Activated T-cell treated with anti-CD3 and anti-CD28 coated beads, Interleukin-2, amount 50 U/mL, for 4 hours (primary cell): Measurements from ENCODE around the gene LYPD6B. TPM values are rescaled to one million over a fixed set of nuclear protein-coding genes. Genes with fewer than 3 reads are reported as not detected.

Experiments
- ATAC-seq, 2 donors: fragments of 200-7000 bp; cut with Tn5 transposase; one replicate each; pipeline ENCODE4 v1.10.0; 2021
- DNase-seq: peaks from one replicate; pipeline ENCODE4 v3.0.0-alpha.2; 2020
- H3K27me3 Mint-ChIP-seq: one replicate; pipeline ENCODE4 v1.8.0; 2021; ENCODE audit warnings: low read depth, mixed read lengths
- H3K36me3 Mint-ChIP-seq: one replicate; pipeline ENCODE4 v1.8.0; 2022; ENCODE audit warnings: mixed read lengths; ENCODE audit not compliant: insufficient read depth
- H3K4me1 Mint-ChIP-seq: one replicate; pipeline ENCODE4 v1.8.0; 2021; ENCODE audit warnings: low read depth, mixed read lengths
- H3K4me3 Mint-ChIP-seq: one replicate; pipeline ENCODE4 v1.8.0; 2021; ENCODE audit warnings: mild to moderate bottlenecking, moderate library complexity, mixed read lengths
- H3K9me3 Mint-ChIP-seq: one replicate; pipeline ENCODE4 v1.8.0; 2021; ENCODE audit warnings: mixed read lengths
- total RNA-seq, 3 donors: library from RNA; stranded (reverse); gene quantifications; one replicate each; pipeline ENCODE4 v1.2.1, GENCODE V29; 2021

LYPD6B gene
- total RNA-seq, 3 donors from 2014 or later, result not detected

DNA sequence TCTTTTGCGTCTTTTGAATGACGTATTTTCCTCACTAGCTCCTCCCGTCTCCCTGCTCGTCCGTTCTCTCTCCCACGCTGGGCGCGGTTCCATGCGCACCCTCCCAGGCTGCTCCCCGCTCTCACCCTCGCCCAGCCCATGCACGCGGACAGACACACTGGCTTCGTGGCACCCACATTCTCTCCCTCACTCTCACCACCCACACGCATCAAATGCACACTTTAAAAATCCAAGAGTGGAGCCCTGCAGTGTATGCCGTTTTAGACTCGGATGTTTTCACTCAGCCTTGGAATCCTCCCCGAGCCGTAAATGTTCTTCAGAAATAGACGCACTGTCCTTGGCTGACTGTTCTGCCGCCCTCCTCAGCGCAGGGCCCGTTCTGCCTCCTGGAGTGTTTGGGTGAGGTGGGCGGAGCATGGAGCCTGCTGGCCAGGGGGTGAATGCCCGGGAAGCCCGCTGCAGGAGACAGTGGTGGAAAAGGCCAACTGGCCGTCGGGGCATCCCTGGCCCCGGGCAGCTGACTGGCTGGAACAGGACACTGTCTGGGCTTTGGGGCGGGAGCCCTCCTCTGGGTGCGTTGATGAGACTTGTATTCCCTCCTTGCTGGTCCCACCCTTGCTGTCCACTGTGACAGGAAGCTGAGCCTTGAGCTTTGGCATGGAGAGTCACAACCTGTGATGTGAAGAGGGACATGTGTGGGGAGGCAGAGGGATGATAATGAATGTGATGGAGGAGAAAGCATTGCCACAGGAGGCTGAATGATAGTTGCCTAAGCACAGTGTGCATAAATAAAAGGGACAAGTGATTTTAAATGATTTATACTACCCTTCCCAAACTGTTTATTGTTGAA lies 35.4 kb upstream of the LYPD6B start:
- no peak overlapping the region for H3K4me3 Mint-ChIP-seq
- no peak for DNase-seq

DNA sequence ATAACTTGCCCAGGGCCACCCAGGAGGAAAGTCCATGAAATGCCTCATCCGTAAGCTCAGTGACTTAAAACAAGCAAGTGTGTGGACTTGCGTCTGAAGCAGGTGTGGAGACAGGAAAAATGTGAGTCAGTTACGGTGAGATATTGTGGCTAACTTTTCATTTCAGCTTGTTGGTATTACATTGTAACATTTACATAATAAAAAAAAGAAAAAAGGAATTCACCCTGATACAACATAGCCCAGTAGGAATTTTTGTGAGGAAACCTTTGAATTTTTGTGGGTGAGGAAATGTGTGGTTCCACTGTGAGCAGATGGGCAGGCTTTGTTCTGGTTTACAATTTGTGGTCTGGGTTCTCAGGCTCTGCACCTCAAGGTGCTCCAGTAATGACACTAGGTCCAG lies 33.7 kb upstream of the LYPD6B start:
- ATAC-seq (no peak), DNase-seq (no peak)
- Mint-ChIP-seq H3K9me3 (no peaks in the 10 kb centered on the region), H3K36me3 (peaks cover 18% of the 10 kb centered on the region), H3K27me3 (no peaks in the 10 kb centered on the region), H3K4me3 (no peak overlapping the region), H3K4me1 (peaks cover 3% of the 10 kb centered on the region)

More for the DNA sequence above, 35.4 kb upstream of the LYPD6B start:
- ATAC-seq, result no peak
- Mint-ChIP-seq H3K27me3 (no peaks in the 10 kb centered on the region), H3K36me3 (peaks cover 16% of the 10 kb centered on the region), H3K9me3 (no peaks in the 10 kb centered on the region), H3K4me1 (peaks cover 3% of the 10 kb centered on the region)

DNA sequence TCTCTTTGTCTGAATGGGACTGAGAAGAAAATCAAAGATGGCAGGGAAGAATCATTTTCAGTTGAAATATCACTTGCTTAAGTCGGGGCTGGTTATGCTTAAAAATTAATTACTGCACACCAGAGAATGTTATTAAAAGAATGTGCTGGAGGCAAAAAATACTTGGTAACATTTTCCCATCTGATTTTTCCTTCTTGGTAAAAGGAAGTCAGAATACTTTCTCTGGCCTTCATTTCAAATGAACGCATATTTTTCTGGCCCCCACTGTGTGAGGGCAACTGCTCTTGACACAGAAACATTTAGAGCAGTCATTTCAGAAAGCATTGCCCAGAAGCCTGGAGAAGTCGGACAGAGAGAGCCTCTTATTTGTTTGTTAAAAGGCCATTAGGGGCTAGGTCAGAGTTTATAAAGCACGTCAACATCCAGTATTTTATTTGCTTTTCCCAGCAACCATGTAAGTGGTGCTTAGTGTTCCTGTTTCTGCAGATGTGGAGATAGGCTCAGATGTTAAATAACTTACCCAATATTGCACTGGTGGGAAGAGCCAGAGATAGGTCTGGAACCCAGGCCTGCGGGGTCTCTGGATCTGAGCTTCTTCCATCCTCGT lies 32.9 kb upstream of the LYPD6B start:
- DNase-seq (no peak), ATAC-seq (no peak)
- Mint-ChIP-seq H3K27me3 (no peaks in the 10 kb centered on the region), H3K9me3 (no peaks in the 10 kb centered on the region), H3K36me3 (peaks cover 18% of the 10 kb centered on the region), H3K4me3 (no peak overlapping the region), H3K4me1 (no peaks in the 10 kb centered on the region)

DNA sequence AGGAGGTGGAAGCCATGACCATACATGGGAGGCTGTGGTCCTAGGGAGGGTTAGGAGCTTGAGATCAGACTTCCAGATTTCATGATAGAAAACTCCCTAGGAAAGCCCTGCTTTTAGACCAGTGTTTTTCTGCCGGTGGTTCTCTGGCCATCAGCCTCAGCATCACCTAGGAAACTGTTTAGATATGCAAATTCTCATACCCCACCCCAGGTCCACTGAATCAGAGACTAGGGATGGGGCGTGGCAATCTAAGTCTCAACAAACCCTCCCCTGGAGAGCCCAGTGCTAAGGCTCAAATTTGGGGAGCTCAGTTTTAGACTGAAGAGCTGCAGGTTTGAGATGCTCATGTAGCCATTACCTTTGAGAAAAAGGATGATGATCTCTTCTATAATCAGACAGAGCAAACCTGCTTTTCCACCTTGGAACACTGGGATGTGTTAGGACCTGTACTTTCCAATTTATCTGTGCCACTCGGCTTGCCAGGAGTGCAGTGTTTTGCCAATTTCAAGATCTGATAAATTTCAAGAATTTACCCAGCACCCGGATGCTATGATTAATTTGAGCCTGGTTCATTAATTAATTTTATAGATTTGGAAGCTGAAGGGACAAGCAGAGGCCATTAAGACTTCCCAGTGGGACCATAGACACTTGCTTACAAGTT lies 31.5 kb upstream of the LYPD6B start:
- H3K9me3 Mint-ChIP-seq, result no peaks in the 10 kb centered on the region
- H3K27me3 Mint-ChIP-seq, result no peaks in the 10 kb centered on the region
- no peaks in the 10 kb centered on the region for H3K4me1 Mint-ChIP-seq
- H3K36me3 Mint-ChIP-seq, result peaks cover 15% of the 10 kb centered on the region
- no peak overlapping the region for H3K4me3 Mint-ChIP-seq
- no peak for DNase-seq
- no peak for ATAC-seq

GRCh38 chr2:149008381-149008780 lies 30.1 kb upstream of the LYPD6B start:
- H3K4me1 Mint-ChIP-seq, result no peaks in the 10 kb centered on the region
- no peaks in the 10 kb centered on the region for H3K9me3 Mint-ChIP-seq
- H3K27me3 Mint-ChIP-seq, result no peaks in the 10 kb centered on the region
- H3K36me3 Mint-ChIP-seq, result peaks cover 9% of the 10 kb centered on the region
- no peak for ATAC-seq
- DNase-seq, result no peak
- H3K4me3 Mint-ChIP-seq, result no peak overlapping the region

DNA sequence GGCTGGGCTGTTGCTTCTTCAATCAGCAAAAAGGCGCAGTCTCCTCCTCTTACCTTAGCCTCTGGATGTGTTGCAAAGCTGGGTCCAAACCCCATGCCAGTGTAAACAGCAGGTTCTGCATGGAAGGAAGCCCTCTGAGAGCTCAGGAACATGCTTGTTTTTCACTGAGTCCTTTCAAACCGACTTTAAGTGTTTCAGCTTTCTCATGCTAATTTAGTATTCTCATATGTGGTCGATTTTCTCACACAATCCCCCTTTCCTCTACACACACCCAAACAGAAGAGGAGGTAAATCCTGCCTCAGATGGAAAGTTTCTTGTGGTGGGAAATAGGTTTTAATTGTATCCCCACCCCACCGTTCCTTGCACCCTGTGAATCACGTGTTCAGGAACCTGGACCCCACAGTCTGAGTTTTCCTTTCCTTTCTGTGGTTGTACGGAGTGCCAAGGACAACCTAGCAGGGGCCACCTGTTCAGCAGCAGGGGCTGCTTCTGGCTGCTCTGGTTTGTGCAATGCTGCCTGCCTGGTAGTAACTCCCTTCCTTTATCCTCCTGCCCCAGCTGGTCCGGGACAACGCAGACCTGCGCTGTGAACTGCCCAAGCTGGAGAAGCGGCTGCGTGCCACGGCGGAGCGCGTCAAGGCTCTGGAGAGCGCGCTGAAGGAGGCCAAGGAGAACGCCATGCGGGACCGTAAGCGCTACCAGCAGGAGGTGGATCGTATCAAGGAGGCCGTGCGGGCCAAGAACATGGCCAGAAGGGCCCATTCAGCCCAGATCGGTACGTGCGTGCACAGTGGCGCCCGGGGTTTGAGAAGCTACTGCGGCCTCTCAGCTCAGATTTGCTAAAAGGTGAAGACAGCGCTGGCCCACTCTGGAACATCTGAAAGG lies 28.7 kb upstream of the LYPD6B start:
- H3K4me3 Mint-ChIP-seq, result no peak overlapping the region
- H3K9me3 Mint-ChIP-seq, result no peaks in the 10 kb centered on the region
- no peaks in the 10 kb centered on the region for H3K27me3 Mint-ChIP-seq
- no peaks in the 10 kb centered on the region for H3K4me1 Mint-ChIP-seq
- ATAC-seq (no peak), DNase-seq (no peak)
- H3K36me3 Mint-ChIP-seq, result peaks cover 9% of the 10 kb centered on the region

DNA sequence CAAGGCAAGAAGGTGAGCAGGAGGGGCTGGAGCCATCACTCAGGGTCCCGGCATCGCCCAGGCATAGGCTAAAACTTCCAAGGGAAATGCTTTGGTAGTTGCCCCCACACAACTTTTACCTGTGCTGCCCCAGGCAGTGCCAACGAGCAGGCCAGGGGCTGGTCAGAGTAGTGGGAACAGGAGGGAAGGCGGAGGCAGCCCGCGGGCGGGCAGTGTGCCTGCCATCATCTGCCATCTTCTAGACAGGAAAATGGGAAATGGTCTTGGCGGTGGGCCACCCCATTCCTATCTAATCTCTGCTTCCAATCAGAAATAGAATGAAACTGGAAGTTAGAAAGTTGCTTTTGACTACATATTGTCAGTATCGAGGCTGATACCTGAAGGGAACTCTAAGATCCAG lies 26.0 kb upstream of the LYPD6B start:
- Mint-ChIP-seq H3K4me1 (no peaks in the 10 kb centered on the region), H3K4me3 (no peak overlapping the region), H3K27me3 (no peaks in the 10 kb centered on the region), H3K36me3 (peaks cover 9% of the 10 kb centered on the region), H3K9me3 (no peaks in the 10 kb centered on the region)
- ATAC-seq, result no peak
- no peak for DNase-seq

GRCh38 chr2:149015501-149015900 lies 23.0 kb upstream of the LYPD6B start:
- Mint-ChIP-seq H3K9me3 (no peaks in the 10 kb centered on the region), H3K4me1 (no peaks in the 10 kb centered on the region), H3K27me3 (no peaks in the 10 kb centered on the region), H3K4me3 (no peak overlapping the region), H3K36me3 (peaks cover 6% of the 10 kb centered on the region)
- DNase-seq (no peak), ATAC-seq (no peak)

- no peaks in the 10 kb centered on the region for H3K4me1 Mint-ChIP-seq
- no peaks in the 10 kb centered on the region for H3K27me3 Mint-ChIP-seq
Measured at GRCh38 chr2:149015926-149016563, 22.5 kb upstream of the LYPD6B start.

DNA sequence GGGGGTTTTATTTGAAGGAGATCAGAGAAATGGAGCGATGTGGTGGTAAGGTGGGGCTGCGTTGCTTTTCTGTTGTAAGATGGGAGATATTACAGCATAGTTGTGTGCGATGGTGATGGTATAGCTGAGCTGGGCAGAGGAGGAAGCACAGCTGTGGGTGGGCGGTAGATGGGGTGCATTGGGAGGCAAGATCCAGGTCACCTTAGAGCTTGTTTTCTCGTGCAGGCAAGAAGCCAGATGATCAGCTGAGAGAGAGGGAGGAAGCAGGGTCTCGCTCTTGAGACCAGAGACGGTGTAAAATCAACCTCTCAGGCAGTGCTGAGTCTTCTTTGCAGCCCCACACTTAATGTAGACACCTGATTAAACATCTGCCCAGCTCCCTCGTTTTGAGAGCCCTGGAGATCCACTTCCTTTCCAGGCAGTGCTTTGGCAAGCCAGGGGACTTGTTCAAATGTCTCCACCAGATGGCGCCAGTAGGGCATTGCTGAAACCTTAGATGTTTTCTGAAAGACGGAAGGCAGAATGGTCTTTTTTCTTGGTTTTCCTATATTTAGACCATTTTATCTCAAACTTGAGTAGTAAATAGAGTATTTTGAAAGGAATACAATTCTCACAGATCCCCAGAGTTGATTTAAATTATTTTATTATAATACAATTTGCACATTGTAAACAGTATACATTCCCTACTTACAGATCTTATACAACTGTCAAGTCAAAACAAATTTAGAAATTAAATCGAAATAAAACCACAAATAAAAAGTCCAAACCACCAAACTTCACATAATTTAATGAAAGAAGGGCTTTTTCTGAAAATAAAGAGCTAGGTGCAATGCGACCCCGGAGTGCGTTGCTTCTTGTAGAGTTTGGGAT lies 21.1 kb upstream of the LYPD6B start:
- Mint-ChIP-seq H3K4me1 (no peaks in the 10 kb centered on the region), H3K36me3 (peaks cover 3% of the 10 kb centered on the region), H3K27me3 (no peaks in the 10 kb centered on the region), H3K4me3 (no peak overlapping the region), H3K9me3 (no peaks in the 10 kb centered on the region)
- DNase-seq (peak; percentile 68), ATAC-seq (peak; percentile 58 to 73)

More at GRCh38 chr2:149015926-149016563, 22.5 kb upstream of the LYPD6B start:
- DNase-seq, result no peak
- H3K4me3 Mint-ChIP-seq, result no peak overlapping the region
- no peak for ATAC-seq
- peaks cover 6% of the 10 kb centered on the region for H3K36me3 Mint-ChIP-seq
- H3K9me3 Mint-ChIP-seq, result no peaks in the 10 kb centered on the region

DNA sequence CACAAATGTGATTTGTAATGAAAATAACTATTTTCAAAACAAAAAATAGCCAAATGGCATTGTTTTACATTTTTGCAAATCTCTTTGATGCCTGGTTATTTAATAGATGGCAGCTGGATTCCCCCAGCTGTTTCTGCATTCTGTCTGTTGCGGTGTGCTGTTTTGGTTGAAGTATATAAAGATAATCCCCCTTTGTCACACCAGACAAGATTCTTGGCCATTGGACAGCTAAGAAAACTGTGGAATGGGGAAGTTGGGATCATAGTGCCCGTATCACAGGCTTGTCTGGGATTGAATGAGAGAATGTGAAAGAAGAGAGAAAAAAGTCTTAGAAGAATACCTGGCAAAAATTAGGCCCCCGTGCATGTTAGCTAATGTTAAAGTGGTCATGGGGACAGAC lies 19.5 kb upstream of the LYPD6B start:
- Mint-ChIP-seq H3K4me3 (no peak overlapping the region), H3K9me3 (no peaks in the 10 kb centered on the region), H3K4me1 (no peaks in the 10 kb centered on the region), H3K36me3 (no peaks in the 10 kb centered on the region), H3K27me3 (no peaks in the 10 kb centered on the region)
- no peak for ATAC-seq
- no peak for DNase-seq

DNA sequence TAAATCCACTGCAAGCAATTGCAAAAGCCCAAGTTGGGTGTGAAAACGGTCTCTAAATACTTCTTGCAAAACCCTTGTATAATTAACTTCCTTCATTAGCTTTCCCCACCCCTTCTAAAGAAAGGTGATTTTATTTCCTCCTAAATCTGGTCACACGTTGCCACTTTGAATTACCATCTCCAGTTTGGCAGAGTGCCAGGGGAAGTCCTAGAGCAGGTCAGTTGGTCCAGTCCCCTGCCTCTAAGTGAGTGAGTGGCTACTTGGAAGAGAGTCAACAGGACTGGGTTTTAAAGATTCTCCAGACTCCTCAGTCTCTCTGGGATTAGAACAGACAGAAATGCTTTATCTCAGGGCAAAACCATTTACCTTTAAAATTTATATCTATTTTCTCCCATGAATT lies 18.7 kb upstream of the LYPD6B start:
- no peaks in the 10 kb centered on the region for H3K27me3 Mint-ChIP-seq
- DNase-seq, result no peak
- H3K4me3 Mint-ChIP-seq, result no peak overlapping the region
- H3K9me3 Mint-ChIP-seq, result no peaks in the 10 kb centered on the region
- no peaks in the 10 kb centered on the region for H3K4me1 Mint-ChIP-seq
- ATAC-seq, result no peak
- no peaks in the 10 kb centered on the region for H3K36me3 Mint-ChIP-seq

DNA sequence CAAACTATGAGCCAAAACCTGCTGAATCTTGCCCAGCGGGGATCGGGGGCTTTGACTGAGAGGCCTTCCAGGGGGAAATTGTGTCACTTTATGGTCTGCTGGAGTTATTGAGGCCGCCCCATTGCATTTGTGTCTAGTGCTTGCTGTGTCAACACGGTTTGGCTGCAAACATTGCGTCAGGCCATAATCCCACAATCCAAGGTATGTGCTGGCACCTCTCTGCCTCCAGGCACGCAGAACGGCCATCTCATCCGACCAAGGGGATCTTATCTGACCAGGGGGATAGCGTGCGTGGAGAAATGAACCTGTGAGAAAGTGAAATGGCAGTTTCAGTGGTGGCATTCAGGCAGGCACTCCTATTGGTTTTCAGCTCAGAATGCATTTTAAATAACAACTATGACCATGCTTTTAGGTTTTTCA lies 18.1 kb upstream of the LYPD6B start:
- Mint-ChIP-seq H3K27me3 (no peaks in the 10 kb centered on the region), H3K4me1 (no peaks in the 10 kb centered on the region), H3K4me3 (no peak overlapping the region), H3K9me3 (no peaks in the 10 kb centered on the region), H3K36me3 (no peaks in the 10 kb centered on the region)
- DNase-seq (no peak), ATAC-seq (no peak)
